Hematopoietic multipotent progenitor cell treated with erythropoietin and hydrocortisone succinate and interleukin-3 and kit ligand, for 15 days (in vitro differentiated cells): ENCODE data around the gene E2F3.
"Not testable (repeated sequence)": the region's sequence is repeated elsewhere in the genome, so short reads cannot be mapped to it uniquely, and the experiment has no call there.

ENCODE experiments used
- DNase-seq: peaks from one replicate; pipeline ENCODE4 v3.0.0-alpha.2; 2015; ENCODE audit warnings: low spot score

E2F3 gene

DNA sequence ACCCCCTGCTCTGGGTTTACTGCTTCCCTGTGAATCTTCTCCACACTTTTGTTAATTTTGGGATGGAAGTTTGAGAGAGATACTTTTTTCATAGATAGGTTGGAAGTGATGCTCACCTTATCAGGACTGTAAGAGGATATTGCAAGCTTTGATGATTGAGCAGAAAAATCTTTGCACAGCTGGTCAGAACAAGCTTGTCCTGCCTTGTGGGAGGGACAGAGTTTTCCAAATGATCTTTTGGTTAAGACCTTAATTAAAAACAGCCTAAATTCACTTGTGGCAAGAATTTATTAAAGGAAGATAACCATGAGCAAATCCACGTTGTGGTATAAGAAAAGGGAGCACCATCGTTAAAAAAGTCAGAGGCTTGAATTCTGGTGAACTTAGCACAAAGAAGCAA lies 32.2 kb downstream of the E2F3 start:
- no peak for DNase-seq

- no peak for DNase-seq
Observed at GRCh38 chr6:20434766-20435165, 33.1 kb downstream of the E2F3 start.

DNA sequence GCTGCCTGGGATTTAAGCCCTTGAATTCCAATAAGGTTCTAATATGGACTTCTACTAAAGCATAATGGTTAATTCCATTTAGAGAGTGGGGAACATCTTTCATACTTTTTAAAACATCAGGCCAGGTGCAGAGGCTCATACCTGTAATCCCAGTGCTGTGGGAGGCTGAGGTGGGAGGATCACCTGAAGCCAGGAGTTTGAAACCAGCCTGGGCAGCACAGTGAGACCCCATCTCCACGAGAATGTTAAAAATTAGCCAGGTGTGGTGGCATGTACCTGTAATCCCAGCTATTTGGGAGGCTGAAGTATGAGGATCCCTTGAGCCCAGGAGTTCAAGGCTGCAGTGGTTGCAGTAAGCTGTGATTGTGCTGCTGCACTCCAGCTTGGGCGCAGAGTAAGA lies 35.0 kb downstream of the E2F3 start:
- DNase-seq, result no peak

DNA sequence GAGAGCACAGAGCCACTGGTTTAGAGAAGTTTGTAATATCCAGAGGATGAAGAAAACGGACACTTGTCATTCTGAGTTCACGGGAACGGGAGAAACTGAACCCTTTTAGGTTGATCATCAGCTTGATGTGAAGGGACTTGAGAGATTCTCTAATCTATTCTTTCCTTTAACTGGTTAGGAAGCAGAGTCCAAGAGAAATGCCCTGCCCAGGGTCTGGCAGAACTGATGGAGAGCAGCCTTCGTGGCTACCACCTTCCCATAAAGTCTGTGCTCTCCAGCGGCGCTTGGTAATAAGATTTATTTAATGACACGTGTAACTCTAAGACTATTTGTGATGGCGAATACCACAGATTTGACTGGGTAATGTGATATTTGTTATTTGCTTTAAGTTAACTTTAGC lies 36.0 kb downstream of the E2F3 start:
- DNase-seq, result no peak

GRCh38 chr6:20438462-20439070 lies 36.9 kb downstream of the E2F3 start:
- DNase-seq, result no peak

DNA sequence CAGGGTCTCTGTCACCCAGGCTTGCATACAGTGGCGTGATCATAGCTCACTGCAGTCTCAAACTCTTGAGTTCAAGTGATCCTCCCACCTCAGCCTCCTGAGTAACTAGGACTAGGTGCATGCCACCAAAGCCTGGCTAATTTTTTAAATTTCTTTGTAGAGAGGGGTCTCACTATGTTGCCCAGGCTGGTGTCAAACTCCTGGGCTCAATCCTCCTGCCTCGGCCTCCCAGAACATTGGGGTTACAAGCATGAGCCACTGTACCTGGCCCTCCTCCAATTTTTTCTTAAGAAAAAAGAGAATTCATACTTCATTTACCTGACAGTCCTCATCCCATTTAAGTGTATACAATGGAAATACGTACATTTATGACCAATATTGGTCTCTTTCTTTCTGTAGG lies 37.9 kb downstream of the E2F3 start:
- no peak for DNase-seq

- no peak for DNase-seq
Observed at GRCh38 chr6:20440296-20440695, 38.6 kb downstream of the E2F3 start.

GRCh38 chr6:20441236-20441635 lies 39.6 kb downstream of the E2F3 start:
- no peak for DNase-seq

- DNase-seq, result no peak
Observed at GRCh38 chr6:20441921-20442320, 40.2 kb downstream of the E2F3 start.

DNA sequence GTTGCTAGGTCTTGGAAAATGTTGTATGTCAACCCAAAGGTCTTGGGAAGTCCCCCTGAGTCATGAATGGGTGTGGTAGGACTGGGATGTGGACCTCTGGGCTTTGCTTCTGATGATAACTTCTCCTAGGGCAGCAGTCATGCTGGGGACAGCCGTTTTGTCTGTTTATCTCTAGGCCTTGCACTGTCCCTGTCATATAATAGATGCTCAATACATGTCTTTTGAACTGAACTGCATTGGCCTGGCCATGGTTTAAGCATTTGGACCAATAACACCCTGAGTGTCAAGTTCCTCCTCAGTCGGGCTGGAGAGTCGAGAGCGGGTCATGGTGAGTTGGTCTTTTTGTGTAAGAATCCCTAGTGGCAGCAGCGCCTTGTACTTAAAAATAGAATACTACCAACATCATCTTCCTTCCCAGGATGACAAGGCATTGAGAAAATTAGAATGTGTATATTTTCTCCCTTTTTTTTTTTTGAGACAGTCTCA lies 43.1 kb downstream of the E2F3 start:
- peak; percentile 86 for DNase-seq

- DNase-seq, result no peak
Observed at GRCh38 chr6:20447157-20447556, 45.5 kb downstream of the E2F3 start.

- no peak for DNase-seq
Observed at GRCh38 chr6:20447581-20448132, 46.0 kb downstream of the E2F3 start.

GRCh38 chr6:20448828-20449227 lies 47.1 kb downstream of the E2F3 start:
- no peak for DNase-seq

DNA sequence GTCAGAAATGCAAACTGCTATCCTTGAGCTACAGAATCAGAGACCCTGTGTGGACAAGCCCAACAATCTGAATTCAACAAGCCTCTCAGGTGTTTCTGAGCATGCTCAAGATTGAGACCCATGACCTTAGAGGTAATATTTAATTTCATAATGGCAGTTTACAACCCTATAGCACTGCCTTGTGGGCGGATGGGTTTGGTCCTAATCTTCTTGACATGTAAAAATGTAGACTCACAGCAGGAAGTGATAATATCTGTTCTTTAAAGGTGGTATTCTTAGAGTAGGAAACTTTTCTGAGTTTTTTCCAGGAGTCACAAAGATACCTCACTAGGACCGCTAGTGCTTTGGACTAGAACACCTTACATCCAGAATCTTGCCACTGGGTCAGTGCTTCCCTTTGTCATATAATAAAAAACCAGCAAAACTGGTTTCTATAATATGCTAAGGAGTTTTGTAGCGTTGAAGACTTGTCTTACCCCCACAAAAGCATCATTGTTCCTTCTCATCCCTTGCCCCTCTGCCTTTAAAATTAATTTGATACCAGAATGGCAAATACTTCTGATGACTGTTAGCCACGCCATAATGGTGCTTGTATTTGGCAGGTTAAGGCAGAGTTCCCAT lies 52.6 kb downstream of the E2F3 start:
- peak; percentile 31 for DNase-seq

GRCh38 chr6:20455251-20455940 lies 53.7 kb downstream of the E2F3 start:
- no peak for DNase-seq

DNA sequence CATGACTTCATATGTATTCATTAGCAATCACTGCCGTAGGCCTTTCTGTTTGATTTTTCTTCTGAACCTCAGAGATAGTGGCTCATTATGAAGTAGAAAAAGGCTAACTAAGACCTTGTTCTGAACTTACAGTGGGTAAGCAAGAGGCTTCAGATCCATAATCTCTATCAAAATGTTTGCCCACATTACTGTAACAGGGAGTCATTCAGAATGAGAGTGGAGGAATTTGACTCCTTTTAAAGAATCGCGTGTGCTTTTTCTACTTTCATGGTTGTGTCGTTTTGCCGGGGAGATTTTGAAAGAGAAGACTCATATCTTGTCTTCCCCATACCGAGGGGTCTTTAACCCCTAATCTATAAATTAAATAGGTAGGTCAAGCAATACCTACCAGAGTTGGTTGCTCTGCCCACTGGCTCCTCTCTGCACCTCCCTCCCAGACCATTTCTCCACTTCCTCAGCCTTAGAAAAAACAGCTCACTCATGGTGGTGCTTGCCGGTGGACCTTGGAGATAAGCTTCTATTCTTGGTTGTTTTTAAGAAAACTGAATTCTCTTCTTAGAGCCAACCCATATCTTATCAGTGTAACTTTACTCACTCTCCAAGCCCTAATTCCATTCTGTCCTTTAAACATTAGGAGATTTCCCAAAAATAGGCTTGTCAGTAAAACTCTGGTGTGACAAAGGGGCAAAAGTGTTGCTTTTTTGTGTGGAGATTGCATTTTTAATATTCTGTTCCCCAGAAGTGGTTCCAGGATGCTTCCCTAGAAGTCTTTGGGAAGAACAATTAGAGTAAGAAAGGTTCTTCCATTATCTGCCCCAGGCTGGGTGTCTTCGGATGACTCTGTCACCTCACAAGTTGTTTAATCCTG lies 56.6 kb downstream of the E2F3 start:
- DNase-seq, result peak; percentile 78

DNA sequence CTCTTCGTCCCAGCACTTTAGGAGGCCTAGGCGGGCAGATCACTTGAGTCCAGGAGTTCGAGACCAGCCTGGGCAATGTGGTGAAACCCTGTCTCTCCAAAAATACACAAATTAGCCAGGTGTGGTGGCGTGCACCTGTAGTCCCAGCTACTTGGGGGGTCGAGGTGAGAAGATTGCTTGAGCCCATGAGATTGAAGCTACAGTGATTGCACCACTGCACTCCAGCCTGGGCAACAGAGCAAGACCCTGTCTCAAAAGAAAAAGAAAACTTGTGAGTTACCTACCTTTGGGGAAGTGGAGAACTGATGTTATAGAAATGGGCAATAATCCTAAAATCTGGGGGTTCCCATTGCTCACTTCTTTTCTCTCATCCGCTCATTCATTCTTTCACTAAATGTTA lies 58.0 kb downstream of the E2F3 start:
- no peak for DNase-seq

GRCh38 chr6:20461576-20461975 lies 59.9 kb downstream of the E2F3 start:
- no peak for DNase-seq

DNA sequence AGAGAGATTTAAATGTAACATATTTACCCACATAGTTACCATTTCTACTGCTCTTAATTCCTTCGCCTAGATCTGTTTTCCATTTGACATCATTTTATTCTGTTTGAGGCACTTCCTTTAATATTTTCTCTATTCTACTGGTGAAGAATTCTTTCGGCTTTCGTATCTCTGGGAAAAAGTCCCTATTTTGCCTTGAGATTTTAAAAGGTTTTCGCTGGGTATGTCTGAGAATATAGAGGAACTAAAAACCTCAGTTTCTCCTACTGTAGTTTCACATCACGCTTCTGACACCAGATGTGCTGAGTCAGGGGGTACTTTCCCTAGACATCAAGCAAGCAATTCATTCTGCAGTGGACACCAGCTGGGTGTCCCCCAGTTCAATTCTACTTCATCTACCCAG lies 61.7 kb downstream of the E2F3 start:
- DNase-seq, result no peak

DNA sequence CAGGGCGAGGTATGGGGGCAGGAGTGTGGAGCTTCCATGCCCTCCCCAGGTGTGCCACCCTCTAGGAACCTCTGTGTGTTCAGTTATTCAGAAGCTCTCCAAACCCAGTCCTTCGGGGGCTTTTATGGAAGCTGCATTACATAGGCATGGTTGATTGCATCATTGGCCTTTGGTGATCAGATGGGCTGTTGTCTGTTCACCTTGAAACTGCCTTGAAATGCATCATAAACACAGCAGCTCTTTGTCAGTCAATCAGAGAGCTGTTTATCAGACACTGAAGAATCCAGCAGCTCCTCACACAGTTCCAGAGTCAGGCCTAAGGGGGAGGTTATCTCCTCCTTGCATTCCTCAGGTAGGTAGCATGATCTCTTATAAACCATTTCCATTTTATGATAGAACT lies 62.4 kb downstream of the E2F3 start:
- no peak for DNase-seq

- no peak for DNase-seq
Observed at GRCh38 chr6:20464847-20465246, 63.2 kb downstream of the E2F3 start.

- DNase-seq, result not testable (repeated sequence)
Observed at GRCh38 chr6:20465616-20466015, 63.9 kb downstream of the E2F3 start.
